Pancreas (tissue), 10 donors: Measurements from ENCODE around the gene IFI27L1. TPM values are rescaled to one million over a fixed set of nuclear protein-coding genes. Genes with fewer than 3 reads are reported as not detected.

ENCODE experiments used
- ATAC-seq, 4 donors: fragments of 200-7000 bp; cut with Tn5 transposase; one replicate each; pipeline versions ENCODE4 v1.8.0 to v1.9.1; 2020; ENCODE audit warnings: mild to moderate bottlenecking in 4 of 4, moderate library complexity in 4 of 4
- DNase-seq, 6 donors: peaks; one replicate each; pipeline ENCODE4 v3.0.0-alpha.2; 2020
- FAIRE-seq: peaks from 2 replicates; lab custom pipeline; 2012; peaks lifted over from hg19 to GRCh38; lab: Jason Lieb, UNC
- H3K27ac ChIP-seq, 4 donors: fragments of 200-600 bp; sonication (generic); 1 replicate in 3 of 4; 2 replicates in 1 of 4; pipeline versions ENCODE4 v1.5.0 to v1.8.0; 2020
- H3K27me3 ChIP-seq, 4 donors: fragments of 200-600 bp; one replicate each; pipeline ENCODE4 v1.8.0; 2021
- H3K36me3 ChIP-seq, 3 donors: fragments of 200-600 bp; sonication (generic) in 1 of 3; one replicate each; pipeline versions ENCODE4 v1.5.0 to v1.8.0; 2020 to 2021
- H3K4me1 ChIP-seq, 3 donors: fragments of 200-600 bp; one replicate each; pipeline ENCODE4 v1.8.0; 2021
- H3K4me3 ChIP-seq, 4 donors: fragments of 200-600 bp; sonication (generic) in 2 of 4; one replicate each; pipeline versions ENCODE4 v1.5.0 to v1.8.0; 2020 to 2021
- H3K9me3 ChIP-seq, 4 donors: fragments of 200-600 bp; one replicate each; pipeline ENCODE4 v1.8.0; 2021
- CTCF ChIP-seq, 4 donors: fragments of 200-600 bp; sonication (generic) in 3 of 4; IDR thresholded peaks; one replicate each; pipeline versions ENCODE4 v1.5.0 to v1.8.0; 2021; ENCODE audit warnings: antibody characterized with exemption in 4 of 4
- whole genome bisulfite sequencing, 2 donors: extraction: QIAGEN DNeasy Blood & Tissue Kit; methylation state at CpG; one replicate each; pipeline ENCODE4 v1.1.7; 2013; 5-methylcytosine and 5-hydroxymethylcytosine counted together
- intact Hi-C, 3 donors: fragments of 100-400 bp; cut with DNase I; formaldehyde crosslinking; loops; one replicate each; pipeline versions ENCODE4 v1.11.1 to v1.14.2; 2022
- polyA plus RNA-seq, 2 donors: library from polyadenylated mRNA; stranded (reverse); fragments of 200-250 nt; gene quantifications; one replicate each; pipeline ENCODE4 v1.2.3, GENCODE V29; 2013
- total RNA-seq, 6 donors: library from RNA; stranded (reverse); fragmentation: NEBNext Ultra II Directional in 4 of 6; extraction: Animal tissue kit (Norgen Biotek cat#: 25700) in 4 of 6; gene quantifications; one replicate each; pipeline versions ENCODE4 v1.2.1 to v1.2.4, GENCODE V29; 2021 to 2023
- donor health status: healthy with polysubstance abuse.
- donor health status: DM: no; HTN: no; CAD: no; lungs with moderate emphysema.
- donor health status: DM: no; HTN: no; CAD: no.
- donor health status: control.
- donor health status: control.
- donor health status: Bipolar disorder and iron deficiency.
- donor health status: DM: yes; HTN: yes; CAD: no.
- donor health status: DM: no; HTN: no; CAD: no.
- donor health status: DM: no; HTN: no; CAD: no.
- donor health status: DM: yes; HTN: yes; CAD: no.

The IFI27L1 gene
- total and polyA plus RNA-seq, 8 donors, result 3.8 to 14.3 (median 7.7) TPM

- intact Hi-C loops, result no loop called here
- ATAC-seq (no peak), DNase-seq (no peak), FAIRE-seq (no peak)
- no peak overlapping the region for H3K27ac ChIP-seq
- H3K4me1 ChIP-seq, result peaks cover 0 to 30% (median 29%) of the 10 kb centered on the region in 3 donors
- peaks cover 0 to 6% (median 0%) of the 10 kb centered on the region in 3 donors for H3K36me3 ChIP-seq
- 95 to 97% methylated on average over 3 of the region's 3 CpGs for WGBS, 2 donors
- no peaks in the 10 kb centered on the region for H3K9me3 ChIP-seq
- no peak overlapping the region for H3K4me3 ChIP-seq
- no peak for TF ChIP-seq CTCF (IDR thresholded peaks at IDR 0.05)
- H3K27me3 ChIP-seq, result no peaks in the 10 kb centered on the region
Measured at GRCh38 chr14:94074534-94074933, 6.6 kb upstream of the IFI27L1 start.

GRCh38 chr14:94075008-94075407 lies 6.1 kb upstream of the IFI27L1 start:
- no peak for ATAC-seq
- TF ChIP-seq CTCF (IDR thresholded peaks at IDR 0.05), result no peak
- no peak for DNase-seq
- Histone ChIP-seq H3K4me3 (no peak overlapping the region), H3K27me3 (no peaks in the 10 kb centered on the region), H3K27ac (no peak overlapping the region), H3K4me1 (peaks cover 0 to 33% (median 29%) of the 10 kb centered on the region in 3 donors), H3K9me3 (no peaks in the 10 kb centered on the region), H3K36me3 (peaks cover 0 to 6% (median 0%) of the 10 kb centered on the region in 3 donors)
- 87 to 91% methylated on average over 2 of the region's 2 CpGs for WGBS, 2 donors
- intact Hi-C loops, result no loop called here
- FAIRE-seq, result no peak

- Histone ChIP-seq H3K27ac (no peak overlapping the region), H3K27me3 (no peaks in the 10 kb centered on the region), H3K9me3 (no peaks in the 10 kb centered on the region), H3K4me3 (peak overlapping the region in 2 of 4 donors; percentile 24 to 94), H3K4me1 (peaks cover 0 to 33% (median 29%) of the 10 kb centered on the region in 3 donors), H3K36me3 (peaks cover 0 to 6% (median 0%) of the 10 kb centered on the region in 3 donors)
- no peak for ATAC-seq
- no peak for TF ChIP-seq CTCF (IDR thresholded peaks at IDR 0.05)
- 35 to 48% methylated on average over 7 of the region's 7 CpGs for WGBS, 2 donors
- intact Hi-C loops, result no loop called here
- no peak for FAIRE-seq
- no peak for DNase-seq
Measured at GRCh38 chr14:94077111-94077821, 3.8 kb upstream of the IFI27L1 start.

- H3K36me3 ChIP-seq, result peaks cover 0 to 6% (median 0%) of the 10 kb centered on the region in 3 donors
- ATAC-seq (no peak), DNase-seq (no peak), FAIRE-seq (no peak)
- WGBS, 2 donors, result 65 to 75% methylated on average over 5 of the region's 5 CpGs
- H3K27me3 ChIP-seq, result no peaks in the 10 kb centered on the region
- peaks cover 0 to 33% (median 29%) of the 10 kb centered on the region in 3 donors for H3K4me1 ChIP-seq
- H3K9me3 ChIP-seq, result no peaks in the 10 kb centered on the region
- H3K27ac ChIP-seq, result no peak overlapping the region
- intact Hi-C loops, result no loop called here
- H3K4me3 ChIP-seq, result peak overlapping the region in 2 of 4 donors; percentile 94 to 99
- TF ChIP-seq CTCF (IDR thresholded peaks at IDR 0.05), result no peak
Measured at GRCh38 chr14:94077823-94078222, 3.3 kb upstream of the IFI27L1 start.
